H1 (cell line): ENCODE results near the gene TTYH2. TPM values are rescaled to one million over a fixed set of nuclear protein-coding genes. Genes with fewer than 3 reads are reported as not detected.

ENCODE experiments used
- EGR1 ChIP-seq: IDR thresholded peaks from 2 replicates; pipeline ENCODE4 v1.6.1; 2011; ENCODE audit warnings: low read depth, low read length, borderline replicate concordance
- KDM4A ChIP-seq: IDR thresholded peaks from one replicate; pipeline ENCODE4 v1.7.1; 2012; ENCODE audit warnings: low read depth, mild to moderate bottlenecking, moderate library complexity, low read length, inconsistent platforms; ENCODE audit not compliant: severe bottlenecking
- MAFK ChIP-seq: IDR thresholded peaks from 2 replicates; pipeline ENCODE4 v1.6.1; 2012; ENCODE audit warnings: low read depth, mild to moderate bottlenecking, improper control_type of control experiment, low read length
- NRF1 ChIP-seq: IDR thresholded peaks from 2 replicates; pipeline ENCODE4 v1.6.1; 2011; ENCODE audit warnings: mild to moderate bottlenecking, low read depth, low read length, improper control_type of control experiment
- RAD21 ChIP-seq, 2 experiments: IDR thresholded peaks in 1 of 2; conservative IDR thresholded peaks in 1 of 2; 2 replicates each; pipeline ENCODE4 v1.6.1; 2011; ENCODE audit warnings: low read depth in 2 of 2, low read length in 2 of 2, improper control_type of control experiment in 1 of 2, inconsistent platforms in 1 of 2, mild to moderate bottlenecking in 1 of 2, moderate library complexity in 1 of 2
- SUZ12 ChIP-seq: fragments of 200-600 bp; sonication (generic); IDR thresholded peaks from 2 replicates; pipeline ENCODE4 v1.6.1; 2012; ENCODE audit warnings: mild to moderate bottlenecking, inconsistent platforms, low read length, moderate library complexity, mixed read lengths
- TBP ChIP-seq: IDR thresholded peaks from 2 replicates; pipeline ENCODE4 v1.6.1; 2011; ENCODE audit warnings: low read depth, low read length, improper control_type of control experiment
- TCF12 ChIP-seq: IDR thresholded peaks from 2 replicates; pipeline ENCODE4 v1.6.1; 2011; ENCODE audit warnings: low read depth, mild to moderate bottlenecking, low read length
- polyA plus RNA-seq, 7 experiments: library from polyadenylated mRNA; depleted of rRNA in 3 of 7; stranded (reverse) in 5 of 7; unstranded in 2 of 7; fragments of >200 nt in 5 of 7; fragments of 200-250 nt in 2 of 7; gene quantifications; 1 replicate in 5 of 7; 2 replicates in 1 of 7; 4 replicates in 1 of 7; pipeline versions ENCODE4 v1.2.1 to v1.2.3, GENCODE V29; 2011 to 2013; ENCODE audit warnings: missing spikeins in 2 of 7, mixed read lengths in 2 of 7
- total RNA-seq: library from RNA; stranded (reverse); fragmentation: NEBNext Ultra II Directional; extraction: Animal tissue kit (Norgen Biotek cat#: 25700); gene quantifications from 2 replicates; pipeline ENCODE4 v1.2.1, GENCODE V29; 2021
- TF ChIP-seq, protein P1 (sequence below): IDR thresholded peaks from 2 replicates; pipeline ENCODE4 v1.6.1; 2012; ENCODE audit warnings: low read length, inconsistent platforms

The TTYH2 gene
- total and polyA plus RNA-seq, 2 of the 8 experiments (the other 6 are each of a cell fraction or from before 2014, with no cell fraction given), result 3.2 to 9.2 TPM

DNA sequence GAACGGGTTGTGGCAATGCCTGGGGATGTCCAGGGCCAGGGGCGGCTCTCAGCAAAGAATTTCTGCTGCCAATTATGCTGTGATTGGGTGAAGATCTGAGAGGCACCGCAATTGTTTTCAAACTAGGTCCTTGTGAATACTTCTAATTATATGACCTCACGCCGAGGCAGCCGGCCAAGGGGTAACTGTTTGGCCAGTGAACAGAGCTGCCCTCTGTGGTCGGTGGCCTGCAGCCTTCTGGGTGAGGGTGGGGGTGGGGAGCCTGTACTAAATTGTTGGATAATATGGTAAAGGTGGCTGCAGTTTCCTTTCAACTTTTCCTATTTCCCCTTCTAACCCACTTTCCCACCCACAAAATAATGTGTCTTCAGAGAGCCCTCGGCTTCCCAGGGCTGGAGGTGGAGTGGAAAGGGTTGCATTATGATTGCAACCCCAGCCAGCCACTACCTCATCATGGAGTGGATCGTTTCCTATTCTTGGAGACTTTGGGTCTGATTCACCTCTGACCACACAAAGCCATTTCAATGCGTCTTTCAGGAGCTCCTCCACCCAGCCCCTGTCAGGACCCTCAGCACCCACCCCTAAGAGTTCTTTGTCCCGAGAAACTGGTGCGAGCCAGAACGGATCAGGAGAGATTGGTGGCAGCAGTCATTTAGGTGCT is 58.7 kb downstream of the TTYH2 start (continued):
- TF ChIP-seq SUZ12 (no peak), KDM4A (no peak), TCF12 (no peak), NRF1 (no peak), EGR1 (no peak), MAFK (no peak), RAD21 (IDR thresholded peaks at IDR 0.05 in 1 of 2, conservative IDR thresholded peaks at IDR 0.05 in 1 of 2; ENCODE audit: low read depth in 2 of 2, low read length in 2 of 2) (no peak), TBP (no peak)
- TF ChIP-seq, protein P1, sequence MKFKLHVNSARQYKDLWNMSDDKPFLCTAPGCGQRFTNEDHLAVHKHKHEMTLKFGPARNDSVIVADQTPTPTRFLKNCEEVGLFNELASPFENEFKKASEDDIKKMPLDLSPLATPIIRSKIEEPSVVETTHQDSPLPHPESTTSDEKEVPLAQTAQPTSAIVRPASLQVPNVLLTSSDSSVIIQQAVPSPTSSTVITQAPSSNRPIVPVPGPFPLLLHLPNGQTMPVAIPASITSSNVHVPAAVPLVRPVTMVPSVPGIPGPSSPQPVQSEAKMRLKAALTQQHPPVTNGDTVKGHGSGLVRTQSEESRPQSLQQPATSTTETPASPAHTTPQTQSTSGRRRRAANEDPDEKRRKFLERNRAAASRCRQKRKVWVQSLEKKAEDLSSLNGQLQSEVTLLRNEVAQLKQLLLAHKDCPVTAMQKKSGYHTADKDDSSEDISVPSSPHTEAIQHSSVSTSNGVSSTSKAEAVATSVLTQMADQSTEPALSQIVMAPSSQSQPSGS, result no peak
